ENCODE results near the gene CEP112.

Gene CEP112

DNA sequence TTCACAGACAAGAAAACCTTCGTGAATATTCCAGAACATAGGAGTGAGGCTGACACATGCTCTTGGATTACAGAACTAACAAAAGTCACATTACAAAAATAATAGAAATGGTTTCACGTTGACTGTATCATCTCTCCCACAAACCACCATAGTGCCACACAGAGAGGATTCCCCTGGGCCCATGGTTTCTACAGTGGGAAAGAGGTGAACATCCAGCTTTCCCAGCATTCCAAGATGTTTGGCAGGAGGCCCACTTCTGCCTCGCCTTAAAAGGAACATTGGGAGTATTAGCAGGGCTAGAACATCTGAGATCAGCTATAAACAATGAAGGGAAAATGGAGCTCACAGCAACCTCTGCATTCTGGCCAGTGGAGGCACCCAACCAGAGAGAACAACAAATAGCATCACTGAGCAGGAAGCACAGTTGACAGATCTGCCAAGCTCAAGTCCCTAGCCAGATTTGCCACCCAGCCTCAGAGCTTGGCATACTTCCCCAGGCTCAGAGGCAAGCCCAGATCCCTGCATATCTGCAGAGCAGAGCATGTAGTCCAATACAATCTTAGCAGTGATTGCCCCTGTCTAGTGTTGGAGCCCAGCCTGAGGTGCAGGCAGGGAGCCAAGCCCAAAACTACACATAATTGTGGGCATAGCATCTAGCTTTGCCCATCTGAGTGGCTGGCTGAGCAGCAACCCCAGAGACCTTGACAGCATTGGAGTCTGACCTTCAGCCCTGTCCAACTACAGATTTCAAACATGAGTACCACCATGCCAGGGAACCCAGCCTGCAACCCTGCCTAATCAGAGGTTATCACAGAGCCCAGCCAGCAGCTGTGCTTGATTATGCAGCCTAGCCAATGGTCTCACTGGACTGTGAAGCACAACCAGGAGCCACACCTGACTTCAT is 260.4 kb downstream of the CEP112 start:
- DNase-seq (ENCODE audit: low read depth in 2 of 2): no peak

DNA sequence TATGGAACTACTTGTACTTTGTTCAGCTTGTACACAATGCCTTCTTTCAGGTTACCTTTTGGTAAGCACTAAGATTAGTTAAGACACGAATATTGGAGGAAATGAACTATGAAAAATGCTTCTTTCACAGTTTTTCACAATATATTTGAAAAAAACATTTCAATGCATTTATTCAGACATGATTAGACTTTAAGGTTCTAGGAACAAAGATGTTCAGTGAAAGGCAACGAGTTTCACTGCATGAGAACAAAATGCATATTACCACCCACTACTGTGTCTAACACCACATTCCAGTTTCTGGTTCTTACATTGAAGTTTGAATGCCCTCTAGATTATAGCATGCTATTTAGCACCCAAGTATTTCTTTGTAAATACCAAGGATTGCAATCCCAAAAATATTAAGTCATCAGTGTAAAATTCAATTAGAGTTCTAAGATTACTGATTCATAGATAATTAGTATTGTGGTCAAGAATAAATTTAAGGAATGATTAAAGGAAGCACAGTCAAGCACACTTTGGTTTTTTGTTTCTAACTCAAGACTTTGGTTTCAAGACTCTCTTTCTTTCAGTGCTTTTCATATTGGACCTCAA is 261.7 kb downstream of the CEP112 start:
- DNase-seq (ENCODE audit: low read depth in 2 of 2): no peak

GRCh38 chr17:65926599-65926998 is 265.3 kb downstream of the CEP112 start:
- no peak for DNase-seq (ENCODE audit: low read depth in 2 of 2)

GRCh38 chr17:65925606-65926307 is 266.2 kb downstream of the CEP112 start:
- no peak for DNase-seq (ENCODE audit: low read depth in 2 of 2)

DNA sequence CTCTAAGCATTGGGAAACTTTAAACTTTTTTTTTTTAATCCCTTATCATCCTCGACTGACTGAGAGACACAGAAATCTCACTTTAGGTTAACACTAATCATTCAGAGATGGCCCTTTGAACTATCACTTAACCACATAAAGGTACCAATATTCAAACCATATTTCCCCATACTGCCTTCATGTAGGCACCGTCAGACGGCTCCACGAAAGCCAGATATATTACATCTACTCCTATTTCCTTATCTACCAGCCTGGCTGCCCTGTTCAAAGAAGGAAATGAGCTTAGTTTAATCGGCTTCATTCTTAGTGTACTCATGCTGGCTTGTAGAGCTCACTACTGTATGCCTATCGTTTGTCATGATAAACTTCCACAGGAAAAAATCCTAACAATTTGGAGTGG is 270.9 kb downstream of the CEP112 start:
- DNase-seq (ENCODE audit: low read depth in 2 of 2): no peak

- DNase-seq (ENCODE audit: low read depth in 2 of 2): no peak
Measured at GRCh38 chr17:65918916-65919315, 273.0 kb downstream of the CEP112 start.

- no peak for DNase-seq (ENCODE audit: low read depth in 2 of 2)
Measured at GRCh38 chr17:65918500-65918899, 273.4 kb downstream of the CEP112 start.

DNA sequence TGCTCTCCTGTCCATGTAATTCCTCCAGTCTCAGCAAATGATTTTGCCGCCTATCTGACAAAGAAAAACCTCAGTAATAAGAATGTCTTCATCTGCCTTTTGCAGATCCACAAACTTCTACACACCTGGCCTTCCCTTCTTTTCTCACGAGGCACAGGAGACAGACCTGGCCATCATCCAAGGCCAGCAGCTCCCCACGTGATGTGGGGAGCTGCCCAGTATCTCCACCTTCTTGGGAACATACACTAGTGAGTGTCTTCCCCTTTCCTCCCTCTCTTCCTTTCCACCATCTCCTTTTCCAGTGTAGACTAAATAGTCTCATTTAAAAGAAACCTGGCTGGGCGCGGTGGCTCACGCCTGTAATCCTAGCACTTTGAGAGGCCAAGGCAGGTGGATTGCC is 274.4 kb downstream of the CEP112 start:
- no peak for DNase-seq (ENCODE audit: low read depth in 2 of 2)

GRCh38 chr17:65916425-65916824 is 275.5 kb downstream of the CEP112 start:
- no peak for DNase-seq (ENCODE audit: low read depth in 2 of 2)

DNA sequence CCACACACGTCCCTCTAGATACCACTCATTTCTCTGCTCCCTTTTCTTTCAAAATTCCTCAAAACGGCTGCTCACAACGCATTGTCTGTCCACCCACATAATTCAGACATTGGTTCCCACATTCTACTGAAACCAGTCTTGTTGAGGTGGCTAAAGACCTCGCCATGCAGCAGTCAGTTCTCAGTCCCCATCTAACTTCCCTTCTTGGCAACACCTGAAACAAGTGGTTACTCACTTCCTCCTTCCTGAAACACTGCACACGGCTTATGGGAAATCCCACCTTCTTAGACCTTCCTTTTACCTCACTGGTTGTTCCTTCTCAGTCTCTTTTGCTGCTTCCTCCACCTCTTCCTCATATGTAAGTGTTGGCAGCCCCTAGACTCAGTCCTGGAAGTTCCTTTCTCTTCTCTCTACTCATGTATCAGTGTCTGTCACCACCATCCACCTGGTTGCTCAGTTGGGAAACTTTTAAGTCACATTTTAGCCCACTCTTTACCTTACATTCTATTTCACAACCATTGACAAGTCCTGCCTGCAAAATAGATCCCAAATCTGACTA is 277.1 kb downstream of the CEP112 start:
- peak in 1 of 2 donors; percentile 4 for DNase-seq (ENCODE audit: low read depth in 2 of 2)

GRCh38 chr17:65913326-65913850 is 278.5 kb downstream of the CEP112 start:
- DNase-seq (ENCODE audit: low read depth in 2 of 2): no peak

DNA sequence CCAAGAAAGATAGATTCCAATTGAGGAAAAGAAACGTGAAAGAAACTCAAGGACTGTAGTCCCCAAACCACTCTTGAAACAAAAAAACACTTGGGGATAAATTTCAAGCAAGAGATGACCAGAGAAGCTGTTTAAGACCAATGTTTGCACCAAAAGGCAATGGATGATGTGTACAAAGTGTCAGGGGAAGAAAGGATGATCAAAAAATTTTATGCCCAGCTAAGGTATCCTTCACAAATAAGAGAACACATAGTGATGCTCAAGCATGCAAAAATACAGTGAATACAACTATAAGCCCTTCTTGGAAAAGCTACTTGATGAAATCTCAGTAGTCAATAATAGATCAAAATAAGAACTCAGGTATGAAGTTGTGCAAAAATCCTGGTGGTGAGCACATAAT is 281.1 kb downstream of the CEP112 start:
- DNase-seq (ENCODE audit: low read depth in 2 of 2): no peak

- DNase-seq (ENCODE audit: low read depth in 2 of 2): no peak
Measured at GRCh38 chr17:65902831-65903522, 289.0 kb downstream of the CEP112 start.

DNA sequence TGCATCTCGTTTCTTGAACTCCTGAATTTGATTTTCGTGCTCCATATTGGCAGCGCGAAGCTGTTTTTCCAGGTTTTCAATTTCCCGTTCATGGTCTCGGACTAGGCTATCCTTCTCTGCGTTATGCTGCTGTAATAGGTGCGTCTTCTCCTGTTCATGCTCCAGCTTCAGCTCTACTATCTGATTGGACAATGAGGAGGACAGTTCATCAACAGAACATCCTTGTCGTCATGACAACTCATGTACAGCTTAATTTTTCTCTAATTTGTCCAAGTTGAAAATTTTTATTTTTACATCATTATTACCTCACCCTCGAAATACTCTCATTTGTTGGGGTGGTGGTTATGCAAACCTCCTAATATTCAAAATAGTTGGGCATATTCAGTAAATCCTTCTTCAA is 289.8 kb downstream of the CEP112 start:
- no peak for DNase-seq (ENCODE audit: low read depth in 2 of 2)

GRCh38 chr17:65901394-65901793 is 290.5 kb downstream of the CEP112 start:
- DNase-seq (ENCODE audit: low read depth in 2 of 2): no peak

- no peak for DNase-seq (ENCODE audit: low read depth in 2 of 2)
Measured at GRCh38 chr17:65900216-65900615, 291.7 kb downstream of the CEP112 start.

GRCh38 chr17:65898651-65899050 is 293.3 kb downstream of the CEP112 start:
- no peak for DNase-seq (ENCODE audit: low read depth in 2 of 2)

GRCh38 chr17:65896889-65897288 is 295.0 kb downstream of the CEP112 start:
- no peak for DNase-seq (ENCODE audit: low read depth in 2 of 2)

GRCh38 chr17:65895969-65896368 is 296.0 kb downstream of the CEP112 start:
- no peak for DNase-seq (ENCODE audit: low read depth in 2 of 2)

- no peak for DNase-seq (ENCODE audit: low read depth in 2 of 2)
Measured at GRCh38 chr17:65893692-65894279, 298.1 kb downstream of the CEP112 start.

DNA sequence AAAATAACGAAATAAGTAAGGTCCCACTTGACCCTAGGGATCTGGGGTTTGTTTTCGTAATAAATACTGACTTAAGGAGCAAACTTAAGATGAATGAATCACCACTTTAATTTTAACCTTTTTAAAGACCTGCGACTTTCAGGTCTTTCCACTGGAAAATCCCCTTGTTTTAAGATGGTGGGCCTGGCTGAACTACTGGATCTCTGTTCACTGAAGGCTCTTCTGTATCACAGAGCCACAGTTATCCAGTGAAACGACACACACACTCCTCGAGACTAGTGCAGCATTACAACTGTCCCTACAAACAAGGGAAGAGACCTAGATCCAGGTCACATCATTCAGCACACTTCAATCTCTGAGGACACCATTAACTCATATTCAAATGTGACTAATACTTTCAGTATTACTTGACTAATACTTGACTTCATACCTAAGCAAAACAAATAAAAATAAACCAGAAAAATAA is 299.0 kb downstream of the CEP112 start:
- DNase-seq (ENCODE audit: low read depth in 2 of 2): no peak

Measured in stimulated activated CD8-positive, alpha-beta memory T cell treated with anti-CD3 and anti-CD28 coated beads, Interleukin-15, amount 100 ng/mL, for 48 hours (primary cell).